Small intestine (tissue), 7 donors: Measurements from ENCODE around the gene SYNJ2. TPM values are rescaled to one million over a fixed set of nuclear protein-coding genes. Genes with fewer than 3 reads are reported as not detected.

ENCODE experiments used
- DNase-seq, 2 donors: peaks; one replicate each; pipeline versions ENCODE4 v3.0.0 to v3.0.0-alpha.2; 2013
- FAIRE-seq: peaks from 2 replicates; lab custom pipeline; 2012; peaks lifted over from hg19 to GRCh38; lab: Jason Lieb, UNC
- H3K27ac ChIP-seq, 3 donors: one replicate each; pipeline ENCODE4 v1.5.1; 2013; ENCODE audit warnings: low read length in 2 of 3, mild to moderate bottlenecking in 2 of 3, control low read depth in 1 of 3, inconsistent platforms in 1 of 3, low read depth in 1 of 3, moderate library complexity in 1 of 3
- H3K27me3 ChIP-seq, 3 donors: one replicate each; pipeline ENCODE4 v1.6.1; 2013; ENCODE audit warnings: low read length in 3 of 3, inconsistent platforms in 1 of 3; ENCODE audit not compliant: control insufficient read depth in 3 of 3, insufficient read depth in 3 of 3
- H3K36me3 ChIP-seq, 3 donors: one replicate each; pipeline ENCODE4 v1.6.1; 2013; ENCODE audit warnings: low read length in 3 of 3, inconsistent platforms in 1 of 3, low read depth in 1 of 3, mild to moderate bottlenecking in 1 of 3, moderate library complexity in 1 of 3; ENCODE audit not compliant: control insufficient read depth in 3 of 3, insufficient read depth in 2 of 3
- H3K4me1 ChIP-seq, 3 donors: one replicate each; pipeline ENCODE4 v1.6.1; 2013; ENCODE audit warnings: low read length in 2 of 3, inconsistent platforms in 1 of 3, low read depth in 1 of 3, mild to moderate bottlenecking in 1 of 3, moderate library complexity in 1 of 3; ENCODE audit not compliant: control insufficient read depth in 3 of 3, insufficient read depth in 2 of 3
- H3K4me3 ChIP-seq, 3 donors: one replicate each; pipeline ENCODE4 v1.5.1; 2013; ENCODE audit warnings: low read length in 3 of 3, control low read depth in 1 of 3, inconsistent platforms in 1 of 3, low read depth in 1 of 3, mild to moderate bottlenecking in 1 of 3, moderate library complexity in 1 of 3
- H3K9me3 ChIP-seq, 2 donors: one replicate each; pipeline ENCODE4 v1.6.1; 2013; ENCODE audit warnings: low read depth in 1 of 2, low read length in 1 of 2; ENCODE audit not compliant: control insufficient read depth in 2 of 2, insufficient read depth in 1 of 2
- WGBS, 3 donors: extraction: QIAGEN DNeasy Blood & Tissue Kit; methylation state at CpG; one replicate each; pipeline ENCODE4 v1.1.7; 2013; 5-methylcytosine and 5-hydroxymethylcytosine counted together
- polyA plus RNA-seq, 4 donors: library from polyadenylated mRNA; stranded (reverse) in 3 of 4; unstranded in 1 of 4; fragments of 200-250 nt in 3 of 4; fragments of 120-200 nt in 1 of 4; gene quantifications; one replicate each; pipeline versions ENCODE4 v1.2.1 to v1.2.3, GENCODE V29; 2013
- donor health status: healthy with polysubstance abuse.
- donor health status: control.
- donor health status: control.
- donor health status: Bipolar disorder and iron deficiency.
- donor health status: healthy.

The SYNJ2 gene
- polyA plus RNA-seq, 4 donors: 7.0 to 16.3 (median 9.4) TPM

GRCh38 chr6:158095671-158096070, 114.0 kb downstream of the SYNJ2 start:
- Histone ChIP-seq H3K4me3 (no peak overlapping the region), H3K9me3 (no peaks in the 10 kb centered on the region), H3K27me3 (no peaks in the 10 kb centered on the region), H3K27ac (no peak overlapping the region), H3K36me3 (peaks cover 9 to 51% (median 14%) of the 10 kb centered on the region in 3 donors), H3K4me1 (no peaks in the 10 kb centered on the region)
- DNase-seq: no peak
- no peak for FAIRE-seq
- WGBS, 3 donors: 96 to 97% (median 96%) methylated on average over 12 to 15 of the region's 15 CpGs

DNA sequence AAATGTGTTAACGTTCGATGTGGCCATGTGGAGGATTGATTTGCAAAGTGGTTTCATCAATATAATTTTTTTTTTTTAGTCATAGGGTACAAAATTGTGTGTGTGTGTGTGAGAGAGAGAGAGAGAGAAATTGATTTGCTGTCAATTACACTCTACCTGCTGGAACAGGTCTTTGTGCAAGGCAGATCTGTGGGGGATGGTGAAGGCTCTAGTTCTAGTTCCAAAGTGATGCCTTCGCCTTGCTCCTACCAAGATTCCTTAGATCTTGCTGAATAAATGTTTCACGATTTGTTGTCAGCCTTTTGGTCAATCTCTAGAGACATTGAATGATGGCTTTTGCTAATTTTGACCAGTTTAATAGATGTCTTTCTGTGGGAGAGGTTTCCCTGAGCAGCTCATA, 121.6 kb downstream of the SYNJ2 start:
- no peak overlapping the region for H3K27ac ChIP-seq
- peaks cover 0 to 4% (median 0%) of the 10 kb centered on the region in 3 donors for H3K36me3 ChIP-seq
- H3K4me1 ChIP-seq: no peaks in the 10 kb centered on the region
- WGBS, 3 donors: 93 to 97% (median 93%) methylated on average over 4 of the region's 4 CpGs
- no peaks in the 10 kb centered on the region for H3K27me3 ChIP-seq
- H3K9me3 ChIP-seq: no peaks in the 10 kb centered on the region
- FAIRE-seq (no peak), DNase-seq (no peak)
- H3K4me3 ChIP-seq: no peak overlapping the region

- 89 to 93% (median 92%) methylated on average over 2 of the region's 2 CpGs for WGBS, 3 donors
- H3K27me3 ChIP-seq: no peaks in the 10 kb centered on the region
- no peak for FAIRE-seq
- H3K4me1 ChIP-seq: no peaks in the 10 kb centered on the region
- H3K4me3 ChIP-seq: no peak overlapping the region
- no peak overlapping the region for H3K27ac ChIP-seq
- H3K9me3 ChIP-seq: no peaks in the 10 kb centered on the region
- H3K36me3 ChIP-seq: no peaks in the 10 kb centered on the region
- DNase-seq: no peak
Observed at GRCh38 chr6:158104696-158105095, 123.0 kb downstream of the SYNJ2 start.

GRCh38 chr6:158109748-158110147, 128.1 kb downstream of the SYNJ2 start:
- Histone ChIP-seq H3K9me3 (no peaks in the 10 kb centered on the region), H3K4me3 (no peak overlapping the region), H3K27me3 (no peaks in the 10 kb centered on the region), H3K4me1 (no peaks in the 10 kb centered on the region), H3K36me3 (peaks cover 0 to 8% (median 2%) of the 10 kb centered on the region in 3 donors), H3K27ac (no peak overlapping the region)
- WGBS, 3 donors: 76 to 95% (median 89%) methylated on average over 2 of the region's 2 CpGs
- DNase-seq (no peak), FAIRE-seq (no peak)

DNA sequence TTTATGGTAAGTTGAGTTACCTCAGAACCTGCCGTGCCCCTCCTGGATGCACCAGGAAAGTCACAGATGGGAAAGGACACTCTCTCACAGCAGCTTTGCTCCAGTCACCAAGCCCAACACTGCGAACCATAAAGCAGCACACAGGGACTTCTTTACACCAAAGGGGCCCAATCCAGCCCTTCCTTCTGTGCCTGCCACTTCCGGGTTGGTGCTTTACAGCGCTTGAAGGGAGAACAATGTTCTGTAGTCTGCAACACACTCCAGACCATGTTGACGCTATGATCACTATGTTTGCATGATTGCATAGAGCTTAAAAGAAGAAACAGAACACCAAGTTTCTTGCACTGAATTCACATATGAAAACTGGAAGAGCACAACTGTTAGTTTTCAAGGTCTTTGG, 129.3 kb downstream of the SYNJ2 start:
- DNase-seq (no peak), FAIRE-seq (no peak)
- H3K4me1 ChIP-seq: no peaks in the 10 kb centered on the region
- H3K9me3 ChIP-seq: no peaks in the 10 kb centered on the region
- H3K27ac ChIP-seq: no peak overlapping the region
- peaks cover 0 to 16% (median 5%) of the 10 kb centered on the region in 3 donors for H3K36me3 ChIP-seq
- WGBS, 3 donors: 91 to 92% (median 92%) methylated on average over 5 of the region's 5 CpGs
- no peaks in the 10 kb centered on the region for H3K27me3 ChIP-seq
- H3K4me3 ChIP-seq: no peak overlapping the region

DNA sequence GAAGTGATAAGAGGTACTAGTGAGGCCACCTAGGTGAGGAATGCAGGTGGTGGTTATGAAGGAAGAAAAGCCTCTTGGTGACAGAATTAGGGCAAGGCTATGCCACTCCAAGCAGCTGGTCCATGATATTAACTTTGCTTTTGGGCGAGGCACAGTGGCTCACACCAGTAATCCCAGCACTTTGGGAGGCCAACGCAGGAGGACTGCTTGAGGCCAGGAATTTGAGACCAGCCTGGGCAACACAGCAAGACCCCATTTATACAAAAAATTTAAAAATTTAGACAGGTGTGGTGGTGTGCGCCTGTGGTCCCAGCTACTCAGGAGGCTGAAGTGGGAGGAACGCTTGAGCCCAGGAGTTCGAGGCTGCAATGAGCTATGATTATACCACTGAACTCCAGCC, 130.3 kb downstream of the SYNJ2 start:
- 97 to 100% (median 98%) methylated on average over 5 of the region's 5 CpGs for WGBS, 3 donors
- no peaks in the 10 kb centered on the region for H3K4me1 ChIP-seq
- no peak overlapping the region for H3K4me3 ChIP-seq
- DNase-seq (no peak), FAIRE-seq (no peak)
- peaks cover 0 to 16% (median 6%) of the 10 kb centered on the region in 3 donors for H3K36me3 ChIP-seq
- H3K27me3 ChIP-seq: no peaks in the 10 kb centered on the region
- H3K27ac ChIP-seq: no peak overlapping the region
- no peaks in the 10 kb centered on the region for H3K9me3 ChIP-seq

DNA sequence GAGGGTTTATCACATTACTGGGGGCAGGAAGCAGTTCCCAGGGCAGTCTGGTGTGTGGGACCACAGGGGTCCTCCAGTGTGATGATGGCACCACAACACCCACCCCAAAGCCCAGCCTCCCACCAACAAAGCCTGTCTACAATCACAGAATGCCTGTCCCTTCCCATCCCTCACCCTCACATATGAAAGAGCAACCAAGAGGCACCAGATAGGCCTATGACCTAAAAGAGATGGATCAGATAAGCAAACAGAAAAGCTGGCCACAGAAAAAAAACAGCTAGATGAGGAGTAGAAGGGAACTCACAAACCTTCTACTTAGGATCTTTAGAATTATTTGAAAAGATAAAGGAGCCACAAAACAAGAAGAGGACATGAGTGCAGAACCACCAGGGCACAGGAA, 132.1 kb downstream of the SYNJ2 start:
- H3K4me1 ChIP-seq: no peaks in the 10 kb centered on the region
- no peak overlapping the region for H3K27ac ChIP-seq
- H3K9me3 ChIP-seq: no peaks in the 10 kb centered on the region
- H3K4me3 ChIP-seq: no peak overlapping the region
- no peak for FAIRE-seq
- DNase-seq: no peak
- H3K27me3 ChIP-seq: no peaks in the 10 kb centered on the region
- H3K36me3 ChIP-seq: peaks cover 1 to 17% (median 7%) of the 10 kb centered on the region in 3 donors

DNA sequence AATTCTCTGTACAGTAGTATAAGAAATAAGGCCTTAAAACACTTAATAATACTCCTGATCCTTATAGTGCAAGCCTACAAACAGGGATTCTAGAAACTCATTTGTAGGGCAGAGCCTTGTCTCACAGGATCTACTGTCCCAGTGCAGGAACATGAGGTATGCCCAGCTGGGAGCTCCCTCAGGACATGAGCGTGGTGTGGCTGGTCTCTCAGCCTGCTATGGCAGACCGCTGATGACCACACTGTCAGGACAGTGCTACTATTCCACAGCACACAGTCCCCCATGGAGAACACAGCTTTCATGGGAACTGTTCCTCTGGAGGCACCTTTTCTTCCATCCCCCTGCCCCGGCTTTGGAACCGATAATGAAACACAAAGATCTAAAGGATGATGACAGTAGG, 133.4 kb downstream of the SYNJ2 start:
- no peaks in the 10 kb centered on the region for H3K9me3 ChIP-seq
- FAIRE-seq (no peak), DNase-seq (no peak)
- 94 to 96% (median 95%) methylated on average over 4 of the region's 4 CpGs for WGBS, 3 donors
- peaks cover 3 to 17% (median 7%) of the 10 kb centered on the region in 3 donors for H3K36me3 ChIP-seq
- H3K27me3 ChIP-seq: no peaks in the 10 kb centered on the region
- no peak overlapping the region for H3K27ac ChIP-seq
- H3K4me3 ChIP-seq: no peak overlapping the region
- no peaks in the 10 kb centered on the region for H3K4me1 ChIP-seq

- Histone ChIP-seq H3K4me3 (no peak overlapping the region), H3K4me1 (no peaks in the 10 kb centered on the region), H3K27ac (no peak overlapping the region), H3K9me3 (no peaks in the 10 kb centered on the region), H3K36me3 (peaks cover 3 to 16% (median 7%) of the 10 kb centered on the region in 3 donors), H3K27me3 (no peaks in the 10 kb centered on the region)
- FAIRE-seq (no peak), DNase-seq (no peak)
- WGBS, 3 donors: 89 to 93% (median 90%) methylated on average over 6 of the region's 6 CpGs
Observed at GRCh38 chr6:158115508-158115907, 133.8 kb downstream of the SYNJ2 start.
